Peyer's patch (tissue), 4 donors: ENCODE measurements around the gene TSPAN12. TPM values are rescaled to one million over a fixed set of nuclear protein-coding genes. Genes with fewer than 3 reads are reported as not detected.
"Not testable (repeated sequence)": the region's sequence is repeated elsewhere in the genome, so short reads cannot be mapped to it uniquely, and the experiment has no call there.

Experiments used
- DNase-seq, 3 donors: peaks; one replicate each; pipeline ENCODE4 v3.0.0-alpha.2; 2017 to 2019
- H3K27ac ChIP-seq, 4 donors: fragments of 200-600 bp; sonication (generic); one replicate each; pipeline ENCODE4 v1.5.1; 2016 to 2019
- H3K27me3 ChIP-seq, 2 donors: fragments of 200-600 bp; sonication (generic); one replicate each; pipeline ENCODE4 v1.5.1; 2019
- H3K36me3 ChIP-seq, 3 donors: fragments of 200-600 bp; sonication (generic); one replicate each; pipeline ENCODE4 v1.5.1; 2016 to 2019
- H3K4me1 ChIP-seq, 4 donors: fragments of 200-600 bp; sonication (generic); one replicate each; pipeline ENCODE4 v1.5.1; 2016 to 2019
- H3K4me3 ChIP-seq, 4 donors: fragments of 200-600 bp; sonication (generic); 1 replicate in 3 of 4; 2 replicates in 1 of 4; pipeline ENCODE4 v1.5.1; 2016 to 2019; ENCODE audit warnings: mild to moderate bottlenecking in 1 of 4
- H3K9me3 ChIP-seq, 4 donors: fragments of 200-600 bp; sonication (generic); one replicate each; pipeline ENCODE4 v1.5.1; 2016 to 2019; ENCODE audit warnings: mild to moderate bottlenecking in 1 of 4
- POLR2A ChIP-seq, 2 donors: fragments of 450-650 bp; IDR thresholded peaks; one replicate each; pipeline ENCODE4 v1.5.1; 2017; ENCODE audit warnings: antibody characterized with exemption in 2 of 2, mild to moderate bottlenecking in 2 of 2, moderate library complexity in 2 of 2
- total RNA-seq, 4 donors: library from RNA; depleted of rRNA; stranded (reverse); fragments of >200 nt; gene quantifications; one replicate each; pipeline ENCODE4 v1.1.0, GENCODE V29; 2016
- TF ChIP-seq, protein P1 (sequence below), 6 experiments: fragments of 450-650 bp in 4 of 6; fragments of 200-600 bp in 2 of 6; sonication (generic) in 1 of 6; IDR thresholded peaks; one replicate each; pipeline ENCODE4 v1.5.1; 2017 to 2019; ENCODE audit warnings: antibody characterized with exemption in 6 of 6, mild to moderate bottlenecking in 3 of 6, moderate library complexity in 1 of 6

Gene TSPAN12
- total RNA-seq, 4 donors from 2014 or later, result 13.2 to 103 (median 84.6) TPM

DNA sequence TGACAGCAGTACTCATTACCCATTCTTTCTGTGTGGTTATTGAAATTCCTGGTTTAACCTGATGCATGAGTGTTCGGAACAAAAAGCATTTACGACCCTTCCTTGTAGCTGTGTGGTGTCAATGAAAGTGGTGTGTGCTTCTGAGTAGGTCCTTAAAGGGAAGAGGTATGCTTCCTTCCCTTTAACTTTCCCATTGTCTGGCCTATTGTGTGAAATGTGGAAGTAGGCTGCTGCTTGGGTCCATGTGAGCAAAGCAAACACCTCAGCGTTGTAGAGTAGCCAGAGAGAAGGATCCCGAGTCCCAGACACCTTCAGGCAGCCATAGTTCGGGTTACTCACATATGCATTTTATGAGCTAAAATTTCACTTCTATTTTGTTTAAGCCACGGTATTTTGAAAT is 74.7 kb downstream of the TSPAN12 start:
- H3K4me1 ChIP-seq, result no peaks in the 10 kb centered on the region
- H3K9me3 ChIP-seq, result no peaks in the 10 kb centered on the region
- H3K27me3 ChIP-seq, result no peaks in the 10 kb centered on the region
- peaks cover 0 to 1% (median 0%) of the 10 kb centered on the region in 3 donors for H3K36me3 ChIP-seq
- DNase-seq, result no peak
- TF ChIP-seq POLR2A (IDR thresholded peaks at IDR 0.05), result no peak
- TF ChIP-seq, protein P1, sequence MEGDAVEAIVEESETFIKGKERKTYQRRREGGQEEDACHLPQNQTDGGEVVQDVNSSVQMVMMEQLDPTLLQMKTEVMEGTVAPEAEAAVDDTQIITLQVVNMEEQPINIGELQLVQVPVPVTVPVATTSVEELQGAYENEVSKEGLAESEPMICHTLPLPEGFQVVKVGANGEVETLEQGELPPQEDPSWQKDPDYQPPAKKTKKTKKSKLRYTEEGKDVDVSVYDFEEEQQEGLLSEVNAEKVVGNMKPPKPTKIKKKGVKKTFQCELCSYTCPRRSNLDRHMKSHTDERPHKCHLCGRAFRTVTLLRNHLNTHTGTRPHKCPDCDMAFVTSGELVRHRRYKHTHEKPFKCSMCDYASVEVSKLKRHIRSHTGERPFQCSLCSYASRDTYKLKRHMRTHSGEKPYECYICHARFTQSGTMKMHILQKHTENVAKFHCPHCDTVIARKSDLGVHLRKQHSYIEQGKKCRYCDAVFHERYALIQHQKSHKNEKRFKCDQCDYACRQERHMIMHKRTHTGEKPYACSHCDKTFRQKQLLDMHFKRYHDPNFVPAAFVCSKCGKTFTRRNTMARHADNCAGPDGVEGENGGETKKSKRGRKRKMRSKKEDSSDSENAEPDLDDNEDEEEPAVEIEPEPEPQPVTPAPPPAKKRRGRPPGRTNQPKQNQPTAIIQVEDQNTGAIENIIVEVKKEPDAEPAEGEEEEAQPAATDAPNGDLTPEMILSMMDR (IDR thresholded peaks at IDR 0.05), result no peak
- H3K27ac ChIP-seq, result no peak overlapping the region
- H3K4me3 ChIP-seq, result no peak overlapping the region

DNA sequence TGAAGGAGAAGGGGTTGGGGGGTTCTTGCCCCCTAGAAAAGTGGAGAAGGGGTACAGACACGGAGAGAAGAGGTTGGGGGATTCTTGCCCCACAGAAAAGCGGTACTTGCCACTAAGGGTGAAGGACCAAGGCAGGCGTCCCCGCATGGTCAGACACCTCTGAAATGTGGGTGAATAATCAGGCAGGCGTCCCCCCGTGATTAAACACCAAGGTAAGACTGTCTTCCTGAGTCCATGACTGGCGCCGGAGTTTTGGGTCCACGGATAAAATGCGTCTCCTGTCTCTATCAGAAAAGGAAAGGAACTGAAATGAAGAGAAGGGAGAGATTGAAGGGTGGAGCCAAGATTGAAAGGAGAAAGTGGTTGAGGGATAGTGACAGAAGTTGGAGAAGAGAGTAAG is 76.0 kb downstream of the TSPAN12 start:
- not testable (repeated sequence) for H3K27me3 ChIP-seq, H3K4me3 ChIP-seq, H3K36me3 ChIP-seq

DNA sequence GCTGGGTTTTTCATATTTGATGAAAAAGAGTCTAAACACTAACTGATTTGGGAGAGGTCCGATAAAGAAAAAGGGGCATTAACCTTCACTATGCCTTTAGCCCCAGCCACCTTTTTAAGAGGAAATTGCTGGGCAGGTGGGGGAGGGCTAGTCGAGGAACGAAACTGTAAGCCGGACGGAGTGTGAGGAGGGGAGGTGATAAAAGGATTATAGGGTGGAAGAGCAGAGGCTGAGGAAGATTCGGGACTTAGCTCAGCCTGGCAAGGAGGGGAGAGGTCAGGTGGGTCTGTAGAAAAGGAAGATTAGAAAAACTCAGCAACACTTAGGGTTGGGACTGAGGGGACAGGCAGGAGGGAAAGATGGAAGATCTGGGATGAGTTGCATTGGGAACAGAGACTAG is 77.0 kb downstream of the TSPAN12 start:
- DNase-seq, result no peak
- no peaks in the 10 kb centered on the region for H3K27me3 ChIP-seq
- H3K36me3 ChIP-seq, result no peaks in the 10 kb centered on the region
- no peaks in the 10 kb centered on the region for H3K9me3 ChIP-seq
- no peaks in the 10 kb centered on the region for H3K4me1 ChIP-seq
- no peak overlapping the region for H3K4me3 ChIP-seq
- TF ChIP-seq POLR2A (IDR thresholded peaks at IDR 0.05), result no peak
- TF ChIP-seq, protein P1 (IDR thresholded peaks at IDR 0.05), result no peak
- H3K27ac ChIP-seq, result no peak overlapping the region

More for the DNA sequence above, 76.0 kb downstream of the TSPAN12 start:
- H3K27ac ChIP-seq, H3K9me3 ChIP-seq, H3K4me1 ChIP-seq, DNase-seq: not testable (repeated sequence)

DNA sequence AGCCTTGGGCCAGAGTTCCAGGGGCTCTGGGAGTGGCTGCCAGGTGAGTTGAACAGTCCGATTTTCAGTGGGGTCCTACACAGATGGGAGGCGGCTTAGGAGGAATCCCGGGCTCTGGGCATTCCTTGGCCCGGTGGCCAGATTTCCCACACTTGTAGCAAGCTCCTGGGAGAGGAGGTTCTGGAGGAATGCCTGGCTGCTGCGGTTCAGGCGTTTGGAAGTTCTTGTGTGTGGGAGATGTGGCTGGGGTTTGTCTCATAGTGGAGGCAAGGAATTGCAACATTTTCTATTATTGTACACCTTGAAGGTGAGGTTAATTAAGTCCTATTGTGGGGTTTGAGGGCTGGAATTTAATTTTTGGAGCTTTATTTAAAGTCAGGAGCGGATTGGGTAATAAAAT is 77.5 kb downstream of the TSPAN12 start:
- H3K36me3 ChIP-seq, H3K9me3 ChIP-seq, H3K4me3 ChIP-seq, DNase-seq, H3K4me1 ChIP-seq, H3K27me3 ChIP-seq, H3K27ac ChIP-seq: not testable (repeated sequence)

DNA sequence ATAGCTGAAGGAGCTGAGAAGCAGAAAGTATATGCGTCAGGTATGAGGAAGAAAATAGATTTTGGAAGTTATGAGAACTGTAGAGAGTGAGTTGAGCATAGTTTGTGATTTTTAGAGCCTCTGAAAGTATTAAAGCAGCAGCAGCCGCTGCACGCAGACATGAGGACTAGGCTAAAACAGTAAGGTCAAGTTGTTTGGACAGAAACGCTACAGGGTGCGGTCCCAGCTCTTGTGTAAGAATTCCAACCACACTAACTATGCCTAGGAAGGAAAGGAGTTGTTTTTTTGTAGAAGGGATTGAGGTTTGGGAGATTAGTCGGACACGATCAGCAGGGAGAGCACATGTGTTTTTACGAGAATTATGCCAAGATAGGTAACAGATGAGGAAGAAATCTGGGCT is 78.9 kb downstream of the TSPAN12 start:
- not testable (repeated sequence) for H3K4me3 ChIP-seq, H3K4me1 ChIP-seq, DNase-seq, H3K36me3 ChIP-seq, H3K9me3 ChIP-seq, H3K27ac ChIP-seq, H3K27me3 ChIP-seq

DNA sequence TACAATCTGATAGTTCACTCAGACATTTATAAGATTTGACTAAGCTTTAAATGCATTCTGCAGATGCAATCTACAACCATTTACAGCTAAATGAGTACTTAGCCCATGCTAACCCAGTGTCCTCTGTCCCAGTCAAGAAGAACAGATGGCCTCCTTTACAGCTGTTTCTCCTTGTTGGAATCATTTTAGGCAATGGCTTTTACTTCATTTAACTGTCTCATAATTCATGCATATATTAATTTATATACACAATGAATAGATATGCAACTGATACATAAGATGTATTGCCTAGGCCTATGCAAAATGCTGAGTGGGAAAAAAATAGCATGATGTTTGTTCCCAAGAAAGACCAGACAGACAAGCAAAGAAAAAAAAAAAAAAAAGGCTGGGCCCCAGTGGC is 82.2 kb downstream of the TSPAN12 start:
- no peak overlapping the region for H3K4me3 ChIP-seq
- H3K36me3 ChIP-seq, result no peaks in the 10 kb centered on the region
- TF ChIP-seq, protein P1 (IDR thresholded peaks at IDR 0.05), result no peak
- TF ChIP-seq POLR2A (IDR thresholded peaks at IDR 0.05), result no peak
- no peaks in the 10 kb centered on the region for H3K27me3 ChIP-seq
- H3K4me1 ChIP-seq, result no peaks in the 10 kb centered on the region
- no peak for DNase-seq
- no peaks in the 10 kb centered on the region for H3K9me3 ChIP-seq
- no peak overlapping the region for H3K27ac ChIP-seq

DNA sequence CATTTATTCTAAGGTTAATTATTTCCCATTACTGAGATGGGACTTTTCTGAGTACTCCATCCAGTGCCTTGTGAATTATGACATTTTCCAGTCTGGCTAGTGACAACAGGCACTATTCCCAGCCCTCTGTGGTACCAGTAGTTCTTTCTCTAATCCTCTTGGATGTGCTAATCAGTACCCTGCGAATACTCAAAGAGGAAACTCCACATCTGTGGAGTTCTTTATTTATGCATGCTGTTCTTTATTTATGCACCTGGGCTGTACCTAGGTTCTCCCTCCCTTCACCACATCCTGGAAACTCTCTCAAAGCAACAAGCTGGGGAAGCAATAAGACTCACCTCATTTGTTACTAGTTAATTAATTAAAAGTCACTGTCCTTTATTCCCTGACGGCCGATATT is 83.5 kb downstream of the TSPAN12 start:
- TF ChIP-seq, protein P1 (IDR thresholded peaks at IDR 0.05), result no peak
- no peak for TF ChIP-seq POLR2A (IDR thresholded peaks at IDR 0.05)
- Histone ChIP-seq H3K9me3 (no peaks in the 10 kb centered on the region), H3K4me1 (no peaks in the 10 kb centered on the region), H3K36me3 (no peaks in the 10 kb centered on the region), H3K27ac (no peak overlapping the region), H3K4me3 (no peak overlapping the region), H3K27me3 (no peaks in the 10 kb centered on the region)
- DNase-seq, result no peak
